ENCODE measurements around the gene GPR82.

DNA sequence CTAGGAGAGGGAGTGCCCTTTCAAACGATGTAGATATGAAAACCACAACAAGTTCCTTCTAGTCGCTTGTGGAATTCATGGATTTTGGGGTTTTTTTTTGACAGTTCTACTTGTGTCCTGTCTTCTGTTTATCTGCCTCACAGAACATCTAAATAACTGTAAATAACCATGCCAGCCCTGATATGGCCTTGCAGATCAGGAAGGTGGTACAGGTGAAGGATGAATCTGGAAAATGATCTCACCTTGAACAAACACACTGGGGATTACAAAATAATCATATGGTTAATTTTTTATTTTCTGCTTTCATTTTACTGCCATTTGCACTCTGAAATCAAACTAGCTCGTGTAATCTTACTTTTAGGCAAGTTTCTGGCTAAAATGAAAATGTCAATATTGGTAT, 37.2 kb downstream of the GPR82 start:
- TF ChIP-seq ARNTL (CRISPR knock-in tag; IDR thresholded peaks at IDR 0.05; ENCODE audit: borderline replicate concordance, low read depth) = no peak
- TF ChIP-seq BACH2 (CRISPR knock-in tag; IDR thresholded peaks at IDR 0.05; ENCODE audit: borderline replicate concordance) = no peak
- no peak for TF ChIP-seq GLIS3 (CRISPR knock-in tag; IDR thresholded peaks at IDR 0.05)
- no peak for TF ChIP-seq ZFP30 (CRISPR knock-in tag; IDR thresholded peaks at IDR 0.05)
- no peak for TF ChIP-seq ZNF565 (CRISPR knock-in tag; conservative IDR thresholded peaks at IDR 0.05; ENCODE audit: low read depth)
- TF ChIP-seq PPARA (CRISPR knock-in tag; IDR thresholded peaks at IDR 0.05; ENCODE audit: borderline replicate concordance) = no peak
- no peak for TF ChIP-seq ZNF8 (CRISPR knock-in tag; IDR thresholded peaks at IDR 0.05)
- no peak for TF ChIP-seq RARB (CRISPR knock-in tag; IDR thresholded peaks at IDR 0.05)
- no peak for TF ChIP-seq SNAI2 (CRISPR knock-in tag; IDR thresholded peaks at IDR 0.05)
- no peak for TF ChIP-seq ZNF70 (CRISPR knock-in tag; IDR thresholded peaks at IDR 0.05)
- TF ChIP-seq OSR1 (CRISPR knock-in tag; IDR thresholded peaks at IDR 0.05) = no peak
- TF ChIP-seq ZFP3 (CRISPR knock-in tag; IDR thresholded peaks at IDR 0.05) = no peak

Data from SK-N-SH treated with all-trans-retinoic acid at 6 μM for 48 hours (cell line).